Effector CD4-positive, alpha-beta T cell (primary cell): ENCODE data around the gene HHAT.
A peak's percentile ranks its signal among the peaks of the same experiment; 100 is the strongest.

Experiments
- DNase-seq: peaks from one replicate; pipeline ENCODE4 v3.0.0-alpha.2; 2020
- total RNA-seq: gene quantifications from one replicate; lab custom pipeline; 2026; lab: John Stamatoyannopoulos, UW

Gene HHAT
- 3.9 reads per million, percentile 15 among the genes with 10 or more reads in this experiment for total RNA-seq

DNA sequence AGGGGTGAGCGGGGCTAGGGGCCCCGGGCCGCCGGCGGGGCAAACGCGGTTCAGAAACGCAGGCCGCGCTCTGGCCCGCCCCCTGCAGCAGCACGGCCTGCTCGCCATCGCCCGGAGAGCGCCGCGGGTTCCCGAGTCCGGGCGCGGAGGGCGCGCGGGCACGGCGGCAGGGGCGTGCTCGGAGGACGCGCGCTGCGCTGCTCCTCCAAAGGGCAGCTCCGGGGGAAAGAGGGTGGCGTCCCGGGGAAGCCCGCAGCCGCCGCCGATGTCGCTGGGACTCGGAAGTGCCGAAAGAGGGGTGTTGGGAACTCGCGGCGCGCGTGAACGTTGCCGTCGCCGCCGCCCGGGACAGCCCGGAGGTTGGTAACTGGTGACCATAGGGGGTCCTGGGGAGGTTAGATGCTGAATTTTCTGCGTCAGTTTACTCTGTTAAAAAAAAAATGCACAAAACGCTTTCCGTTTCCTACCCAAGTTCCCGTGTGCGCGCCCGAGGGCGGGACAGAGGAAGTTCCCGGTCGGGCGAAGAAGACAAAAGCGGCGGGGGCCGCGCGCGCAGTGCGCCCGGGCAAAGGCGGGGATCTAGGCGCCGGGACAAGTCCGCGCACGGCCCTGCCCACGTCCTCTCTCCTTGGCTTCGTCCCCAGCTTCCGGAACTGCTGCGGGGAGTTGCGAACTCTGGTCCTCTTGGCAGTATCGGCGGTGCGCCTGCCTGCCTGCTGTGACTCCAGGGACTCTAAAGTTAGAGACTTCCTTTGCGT, at the start of gene HHAT:
Gene HHAT (plus strand): TSS at position 157 of the 758 bp plus-strand sequence. CDS start 20,074 bp downstream, outside the sequence.
- DNase-seq = peak; percentile 32

DNA sequence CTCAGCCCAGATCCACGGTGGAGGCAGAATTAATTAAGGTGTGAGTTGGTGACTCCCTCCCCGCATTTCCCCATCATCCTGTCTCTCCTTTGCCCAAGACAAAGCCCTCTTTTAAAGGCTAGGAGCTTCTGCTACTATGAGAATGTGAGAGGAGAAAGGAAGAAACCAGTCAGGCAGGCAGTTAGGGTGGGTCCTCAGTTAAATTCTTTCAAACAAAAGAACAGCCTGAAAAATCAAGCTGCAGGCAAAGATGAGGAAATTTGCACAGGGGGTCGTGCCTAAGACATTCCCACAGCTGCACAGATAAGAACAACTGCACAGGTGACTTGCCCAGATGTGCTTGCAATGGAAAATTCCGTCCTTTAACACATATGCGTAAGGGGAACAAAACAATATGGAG, 48.5 kb upstream of the HHAT start:
- no peak for DNase-seq

DNA sequence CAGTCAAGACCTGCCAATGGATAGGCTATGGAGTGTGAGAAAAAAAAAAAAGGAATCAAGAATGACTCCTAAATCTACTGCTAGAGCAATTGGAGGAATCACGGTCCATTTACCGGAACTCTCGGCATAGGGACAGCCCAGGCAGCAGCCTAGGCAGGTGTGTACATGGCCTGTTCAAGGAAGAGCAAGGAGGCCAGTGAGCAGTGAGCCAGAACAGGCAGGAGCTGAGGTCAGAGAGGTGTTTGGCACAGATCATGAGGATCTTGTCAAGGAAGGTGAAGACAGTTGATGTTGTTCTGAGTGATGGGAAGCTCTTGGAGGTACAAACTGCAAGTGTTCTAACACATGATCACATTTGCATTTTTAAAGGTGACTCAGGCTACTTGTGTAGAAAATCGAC, 40.6 kb upstream of the HHAT start:
- DNase-seq = no peak

DNA sequence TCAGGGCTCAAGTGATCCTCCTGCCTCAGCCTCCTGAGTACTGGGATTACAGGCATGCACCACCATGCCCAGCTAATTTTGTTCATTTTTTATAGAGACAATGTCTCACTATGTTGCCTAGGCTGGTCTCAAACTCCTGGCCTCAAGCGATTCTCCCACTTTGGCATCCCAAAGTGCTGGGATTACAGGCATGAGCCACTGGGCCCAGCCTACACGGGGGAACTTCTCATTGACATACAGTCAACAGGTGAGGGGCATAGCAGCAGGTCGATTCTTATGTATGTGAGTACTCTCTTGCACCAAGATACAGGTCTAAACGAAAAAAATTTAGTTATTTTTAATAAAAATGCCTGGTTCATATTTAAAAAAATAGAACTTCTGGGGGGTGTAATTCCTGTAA, 39.5 kb upstream of the HHAT start:
- no peak for DNase-seq

DNA sequence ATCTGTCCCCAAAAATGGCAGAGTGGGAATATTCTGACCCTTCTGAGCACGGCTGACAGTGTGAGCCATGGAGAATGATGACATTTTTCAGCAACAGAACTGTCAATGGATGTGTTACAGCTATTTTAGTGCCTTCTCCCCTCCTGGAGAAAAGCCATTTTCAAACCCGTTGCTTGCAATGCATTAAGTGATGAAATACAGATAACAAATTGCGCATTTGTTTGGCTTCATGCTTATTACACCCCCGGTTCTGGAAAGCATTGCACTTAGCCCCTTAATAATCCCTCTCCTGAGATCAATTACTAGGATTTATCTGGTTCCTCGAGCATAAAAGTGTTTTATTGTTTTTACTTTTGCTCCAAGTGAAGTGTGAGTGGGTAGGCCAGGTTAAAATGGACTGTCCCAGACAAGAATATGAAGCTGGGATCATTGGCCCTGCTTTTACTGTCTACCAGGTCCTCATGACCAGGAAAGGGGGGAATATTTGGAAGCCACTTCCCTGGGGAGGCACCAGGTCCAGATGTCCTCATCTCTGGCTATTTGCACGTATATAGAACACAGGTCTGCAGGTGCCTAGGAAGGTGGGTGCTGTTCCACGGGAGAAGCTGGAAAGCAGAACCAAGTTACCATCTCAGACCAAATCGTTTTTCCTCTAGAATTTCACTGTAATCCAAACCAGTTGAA, 37.5 kb upstream of the HHAT start:
- no peak for DNase-seq

DNA sequence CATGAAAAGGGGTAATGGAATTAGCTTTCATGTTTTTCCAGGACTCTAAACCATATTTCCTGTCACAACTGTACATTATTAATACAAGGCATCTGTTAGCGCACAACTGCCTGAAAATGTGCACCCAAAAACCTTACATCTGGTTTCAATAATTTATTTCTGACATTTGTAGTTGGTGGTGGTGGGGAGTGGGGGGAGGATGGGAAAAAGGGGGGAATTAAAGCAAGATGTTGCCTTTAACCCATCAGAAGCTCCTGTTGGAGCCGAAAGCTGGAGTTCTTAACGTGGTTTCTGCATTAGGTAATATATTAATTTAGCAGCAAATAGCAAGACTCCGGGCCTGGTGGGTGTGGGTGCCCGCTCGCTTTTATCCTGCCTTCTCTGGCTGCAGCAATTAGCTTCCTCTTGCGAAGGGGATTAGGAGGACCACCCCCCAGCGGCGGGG, 36.9 kb upstream of the HHAT start:
- DNase-seq = no peak

DNA sequence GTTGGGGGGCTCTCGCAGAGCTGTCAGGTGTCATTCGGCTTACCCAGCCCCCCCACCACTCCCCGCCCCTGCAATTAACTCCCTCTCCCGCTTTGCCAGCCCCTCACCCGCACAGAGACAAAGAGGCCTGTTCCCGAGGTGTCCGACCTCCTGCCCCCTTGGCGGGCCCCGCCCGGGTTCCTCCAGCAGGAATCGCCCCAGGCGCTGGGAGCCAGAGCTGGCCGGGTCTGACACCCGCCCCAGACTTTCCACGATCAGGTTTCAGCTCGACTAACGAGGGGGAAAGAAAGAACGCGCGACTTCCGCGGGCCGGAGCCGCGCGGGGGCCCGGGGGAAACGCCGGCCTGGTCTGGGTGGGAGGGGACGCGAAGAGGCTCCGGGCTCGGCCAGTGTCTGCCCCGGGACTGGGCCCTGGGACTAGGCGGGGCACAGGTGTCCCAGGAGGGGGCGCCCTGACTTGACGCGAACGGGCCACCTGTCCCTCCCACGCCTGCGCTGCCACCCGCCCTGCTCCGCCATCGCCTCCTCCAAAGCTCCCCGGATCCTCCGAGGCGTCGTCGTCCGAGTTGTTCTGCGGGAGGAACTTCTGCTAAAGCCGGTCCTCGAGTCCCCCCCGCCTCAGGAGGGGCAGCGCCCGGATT, 36.4 kb upstream of the HHAT start:
- no peak for DNase-seq

DNA sequence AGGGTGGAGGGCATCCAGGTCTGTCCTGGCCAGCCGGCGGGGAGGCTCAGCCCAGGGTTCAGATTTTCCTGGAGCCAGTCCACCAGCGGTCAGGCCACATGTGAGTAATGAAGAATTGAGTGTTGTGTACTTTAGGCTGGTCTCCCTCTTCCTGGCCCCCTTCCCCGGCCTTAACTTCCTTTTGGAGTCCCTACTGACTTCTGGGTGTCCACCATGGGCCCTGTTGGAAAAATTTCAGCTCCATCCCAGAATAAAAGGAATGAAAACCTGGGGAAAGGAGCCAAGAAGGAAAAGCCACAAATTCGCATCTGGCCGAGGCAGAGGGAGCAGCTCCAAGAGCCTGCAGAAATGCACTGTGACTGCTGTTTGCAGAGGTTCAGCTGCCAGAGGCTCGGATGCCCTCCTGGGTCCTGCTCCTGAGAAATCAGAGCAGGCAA, 35.5 kb upstream of the HHAT start:
- no peak for DNase-seq

DNA sequence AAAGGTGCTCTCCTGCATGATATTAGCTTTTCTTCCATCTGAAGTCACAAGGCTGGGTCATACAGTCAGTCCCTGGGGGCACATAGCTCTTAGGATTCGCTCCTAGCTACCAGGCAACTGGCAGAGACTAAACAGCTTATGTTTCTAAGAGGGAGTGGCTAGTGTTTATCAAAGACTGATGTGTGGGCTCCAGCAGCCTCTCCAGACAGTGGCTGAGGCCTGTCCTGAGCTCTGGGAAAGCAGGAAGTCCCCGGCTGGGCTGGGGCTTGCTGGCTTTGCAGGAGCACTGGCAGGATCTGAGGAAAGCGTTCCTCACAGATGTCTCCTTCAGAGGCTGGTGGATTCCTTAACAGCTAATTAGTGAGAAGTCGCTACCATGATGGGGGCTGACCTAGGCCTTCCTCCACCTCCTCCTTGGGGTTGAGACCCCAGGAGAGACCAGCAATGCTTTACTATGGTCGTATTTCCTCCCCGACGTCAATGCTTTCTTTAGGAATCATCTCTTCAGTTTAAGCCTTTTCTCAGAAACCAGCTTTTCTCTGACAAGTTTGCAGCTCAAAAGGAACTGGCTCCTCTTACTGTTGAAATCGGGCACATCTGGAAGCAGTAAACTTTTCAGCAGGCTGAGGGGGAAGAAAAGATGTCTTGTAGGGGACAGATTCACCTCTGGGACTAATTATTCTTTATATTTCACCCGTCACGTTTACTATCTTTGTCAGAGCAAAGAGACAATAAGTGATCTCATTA, 33.5 kb upstream of the HHAT start:
- DNase-seq = no peak

DNA sequence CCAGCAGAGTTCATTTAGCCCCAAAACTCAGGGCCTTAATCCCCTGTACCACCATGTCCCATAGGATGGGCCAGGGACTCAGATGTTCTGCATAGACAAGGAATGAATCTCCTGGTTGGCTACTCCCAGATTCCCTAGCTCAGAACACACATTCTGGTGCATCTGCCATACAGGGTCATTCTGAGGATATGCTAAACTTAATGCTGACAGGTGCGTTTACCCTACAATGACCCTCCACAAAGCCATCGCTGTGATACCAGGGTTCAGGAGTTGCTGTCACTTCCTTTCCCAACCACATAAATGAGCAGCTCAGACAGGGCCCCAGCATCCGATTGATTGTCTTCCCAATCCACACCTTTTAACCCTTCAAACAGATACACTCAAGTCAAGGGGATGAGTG, 32.0 kb upstream of the HHAT start:
- no peak for DNase-seq

DNA sequence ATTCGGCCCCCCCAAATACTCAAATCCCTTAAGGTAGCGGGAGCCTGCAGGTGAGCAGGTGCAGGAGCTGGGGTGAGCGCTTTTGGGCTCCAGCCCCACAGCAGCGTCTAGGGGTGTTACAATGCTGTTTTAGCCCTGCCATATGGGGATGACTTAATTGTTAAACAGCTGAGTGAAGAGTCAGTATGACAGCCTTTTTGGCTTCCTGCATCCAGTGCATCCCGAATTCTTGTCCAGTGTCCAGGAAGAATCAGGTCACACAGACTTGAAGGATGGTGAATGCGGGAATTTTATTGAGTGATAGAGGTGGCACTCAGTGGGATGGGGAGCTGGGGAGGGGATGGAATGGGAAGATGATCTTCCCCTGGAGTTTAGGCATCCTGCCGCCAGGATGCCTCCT, 30.4 kb upstream of the HHAT start:
- DNase-seq = no peak

DNA sequence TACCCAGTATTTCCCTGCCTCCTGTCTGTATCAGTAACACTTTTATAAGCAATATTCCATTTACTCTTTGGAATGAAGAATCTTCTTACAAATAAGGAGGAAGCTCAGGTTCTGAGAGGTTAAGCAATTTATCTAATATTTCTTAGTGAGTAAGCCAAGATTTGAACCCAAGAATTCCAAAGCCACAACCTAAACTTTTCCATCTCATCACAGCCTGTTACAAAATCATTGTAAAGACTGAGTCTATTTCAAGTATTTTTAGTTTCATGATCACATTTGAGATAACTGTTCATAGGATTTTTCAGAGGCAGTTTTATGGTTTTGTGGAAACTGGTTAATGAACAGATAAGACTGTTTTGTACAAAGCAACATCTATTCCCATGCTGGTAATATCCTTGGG, 29.8 kb upstream of the HHAT start:
- DNase-seq = no peak

DNA sequence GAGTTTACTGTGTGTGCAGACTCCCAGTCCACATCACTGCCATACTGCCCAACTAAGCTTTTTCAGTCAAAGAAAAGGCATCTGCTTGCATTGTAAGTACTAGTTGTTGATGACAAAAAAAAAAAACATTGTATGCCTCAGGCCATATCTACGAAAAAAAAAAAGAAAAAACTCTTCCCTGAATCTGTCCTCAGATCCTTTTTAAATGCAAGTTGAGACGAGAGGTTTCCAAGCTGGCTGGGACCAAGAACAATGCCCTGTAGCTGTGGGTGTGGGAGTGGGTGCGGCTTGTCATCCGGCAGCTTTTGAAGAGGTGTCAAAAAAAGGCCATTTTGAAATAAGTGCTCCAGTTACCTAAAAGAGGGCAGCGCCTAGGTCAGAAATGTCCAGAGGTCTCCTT, 29.2 kb upstream of the HHAT start:
- no peak for DNase-seq

DNA sequence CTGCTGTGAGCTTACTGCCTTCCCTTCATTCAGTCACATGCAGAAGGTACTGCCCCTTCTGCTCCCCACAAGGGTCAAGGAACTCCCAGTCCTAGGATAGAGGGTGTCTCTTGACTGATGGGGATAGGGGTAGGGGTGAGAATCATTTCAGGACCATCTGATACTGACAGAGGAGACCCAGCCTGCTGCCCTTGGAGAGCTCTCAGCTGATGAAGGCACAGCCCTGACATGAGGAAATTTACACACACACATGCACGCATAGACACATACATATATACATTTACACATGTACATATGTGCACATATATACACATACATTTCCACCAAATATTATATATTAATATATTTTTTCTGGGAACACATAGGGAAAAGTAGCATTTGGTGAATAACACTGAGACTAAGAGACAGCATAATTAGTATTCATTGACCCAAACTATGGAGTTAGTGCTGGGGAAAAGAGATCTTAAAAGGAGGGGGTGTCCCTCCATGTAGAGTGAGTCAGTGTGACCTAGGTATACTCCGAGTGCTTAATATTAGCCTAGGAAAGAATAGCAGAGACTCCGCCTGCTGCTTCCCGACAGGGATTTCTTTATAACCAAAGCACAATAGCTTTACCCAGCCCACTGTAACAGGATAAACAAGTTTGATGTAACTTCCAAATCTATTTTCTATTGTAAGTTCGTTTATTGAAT, 27.6 kb upstream of the HHAT start:
- no peak for DNase-seq

DNA sequence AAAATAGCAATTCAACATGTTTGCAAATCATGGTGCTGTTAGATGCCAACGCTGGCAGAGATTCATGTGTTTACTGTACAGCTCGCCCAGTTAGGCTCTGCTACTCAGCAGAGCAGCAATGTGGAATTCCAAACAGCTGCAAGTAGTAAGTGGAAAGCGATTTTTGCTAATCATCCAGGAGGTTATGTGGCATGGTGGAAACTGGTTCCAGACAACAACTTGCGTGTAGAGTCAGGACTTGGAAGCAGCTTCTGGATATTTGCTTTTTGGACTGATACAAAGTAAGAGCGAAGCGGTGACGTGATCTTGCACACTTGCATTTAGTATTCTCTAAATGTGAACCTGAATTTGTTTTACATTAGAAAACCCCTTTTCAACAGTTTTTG, 27.1 kb upstream of the HHAT start:
- DNase-seq = no peak

DNA sequence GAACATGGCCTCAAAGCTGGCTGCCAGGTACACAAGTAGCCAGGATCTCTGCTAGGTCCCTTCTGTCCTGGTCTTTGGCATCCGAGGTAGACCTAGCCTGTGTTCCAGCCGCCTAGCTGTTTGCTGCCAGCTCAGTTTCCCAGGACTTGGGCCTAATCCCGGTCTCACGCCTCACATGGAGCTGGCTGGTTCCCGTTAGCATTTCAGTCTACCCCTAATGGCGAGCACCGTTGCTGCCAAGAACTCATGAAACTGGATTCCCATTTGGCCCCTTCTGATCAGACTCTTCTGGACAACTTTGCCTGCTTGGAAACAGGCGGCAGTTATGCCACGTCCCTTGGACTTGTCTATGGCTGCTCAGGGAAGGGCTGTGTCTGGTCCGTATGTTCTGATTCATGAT, 26.2 kb upstream of the HHAT start:
- no peak for DNase-seq

DNA sequence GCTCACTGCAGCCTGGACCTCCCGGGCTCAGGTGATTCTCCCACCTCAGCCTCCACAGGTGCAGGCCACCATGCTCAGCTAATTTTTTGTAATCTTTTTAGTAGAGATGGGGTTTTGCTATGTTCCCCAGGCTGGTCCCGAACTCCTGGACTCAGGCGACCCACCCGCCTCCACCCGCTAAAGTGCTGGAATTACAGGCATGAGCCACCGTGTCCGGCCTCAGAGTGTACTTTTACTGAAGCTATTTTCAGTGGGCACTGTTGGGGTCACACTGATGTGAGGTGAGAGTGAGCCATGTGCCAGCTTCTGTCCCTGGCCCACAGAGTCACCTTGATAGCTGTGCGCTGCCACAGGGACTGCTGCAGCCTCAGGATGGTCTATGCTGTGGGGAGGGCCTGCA, 25.3 kb upstream of the HHAT start:
- no peak for DNase-seq

DNA sequence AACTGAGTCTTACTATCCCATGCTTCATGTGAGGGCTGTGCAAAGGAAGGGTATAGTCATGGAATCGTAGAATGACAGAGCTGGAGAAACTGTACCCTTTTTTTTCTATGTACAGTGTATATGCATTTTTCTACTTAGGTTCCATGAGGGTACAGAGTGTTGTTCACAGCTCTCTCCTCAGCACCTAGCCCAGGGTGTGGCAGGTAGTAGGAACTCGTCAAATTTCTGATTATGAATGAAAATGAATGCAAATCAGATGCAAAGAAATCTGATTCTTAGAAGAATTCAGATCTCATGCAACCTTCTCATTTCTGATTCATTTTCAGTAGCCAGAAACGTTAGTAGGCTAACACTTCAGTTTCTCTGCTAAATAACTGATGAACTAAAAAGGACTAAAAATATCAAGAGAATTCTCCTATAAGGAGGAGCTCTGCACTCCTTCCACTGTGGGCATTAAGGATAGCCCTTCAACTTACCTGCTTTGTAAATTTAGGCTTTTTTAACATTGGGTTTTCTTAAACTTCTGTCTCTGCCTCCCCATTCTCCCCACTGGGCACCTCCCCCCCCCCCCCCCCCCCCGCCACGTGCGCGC, 18.0 kb upstream of the HHAT start:
- DNase-seq = no peak

DNA sequence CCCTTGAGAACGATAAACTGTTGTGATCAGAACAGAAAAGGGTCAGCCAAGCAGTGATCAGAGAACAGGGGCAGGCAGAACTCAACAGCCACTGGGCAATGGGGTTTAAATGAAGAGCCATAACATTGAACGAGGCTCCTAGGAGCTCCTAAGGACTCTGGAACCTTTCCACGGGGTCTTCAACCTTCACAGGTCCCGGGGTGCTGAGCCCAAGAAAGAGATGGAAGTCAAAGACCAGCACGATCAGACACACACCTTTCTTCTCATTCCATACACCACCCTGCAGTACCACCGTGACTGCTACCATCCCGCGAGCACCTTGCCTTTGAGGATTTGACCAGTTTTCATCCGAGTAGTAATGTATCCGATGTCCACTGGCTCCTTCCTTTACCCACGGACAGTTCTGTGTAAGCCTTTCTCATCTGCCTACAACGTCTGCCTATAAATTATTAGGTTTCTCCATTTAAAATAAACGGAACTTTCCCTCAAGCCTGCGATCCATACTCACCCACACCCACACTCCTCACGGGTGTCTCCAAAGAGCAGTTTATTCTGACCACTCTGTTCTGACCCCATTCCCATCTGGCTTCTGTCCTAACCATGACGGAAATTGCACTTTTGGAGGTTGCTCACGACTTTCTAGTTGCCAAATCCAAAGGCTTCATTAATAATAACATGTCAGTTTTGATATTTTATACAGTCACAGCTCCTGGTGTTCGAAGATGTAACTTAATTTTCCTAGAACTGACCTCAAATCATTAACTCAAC, 16.8 kb upstream of the HHAT start:
- DNase-seq = no peak

DNA sequence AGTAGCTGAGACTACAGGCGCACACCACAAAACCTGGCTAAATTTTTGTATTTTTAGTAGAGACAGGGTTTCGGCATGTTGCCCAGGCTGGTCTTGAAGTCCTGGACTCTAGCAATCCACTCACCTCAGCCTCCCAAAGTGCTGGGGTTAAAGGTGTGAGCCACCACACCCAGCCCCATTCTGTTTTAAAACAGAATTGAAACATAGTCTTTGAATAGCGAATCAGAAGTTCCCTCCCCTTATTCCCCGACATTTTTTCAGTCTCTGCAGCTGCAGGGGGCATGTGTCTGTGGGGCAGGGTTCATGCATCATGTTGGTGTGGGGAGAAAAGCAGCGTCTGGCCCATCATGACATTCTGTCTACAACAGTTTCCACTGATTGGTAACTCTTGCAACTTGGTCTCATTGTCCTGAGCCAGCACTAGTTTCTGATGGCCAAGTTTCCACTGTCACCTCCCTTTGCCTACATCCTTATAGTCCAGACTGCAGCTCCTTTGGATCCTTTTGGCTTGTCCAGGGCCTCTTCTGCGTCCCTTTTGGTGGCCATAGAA, 15.6 kb upstream of the HHAT start:
- DNase-seq = no peak

DNA sequence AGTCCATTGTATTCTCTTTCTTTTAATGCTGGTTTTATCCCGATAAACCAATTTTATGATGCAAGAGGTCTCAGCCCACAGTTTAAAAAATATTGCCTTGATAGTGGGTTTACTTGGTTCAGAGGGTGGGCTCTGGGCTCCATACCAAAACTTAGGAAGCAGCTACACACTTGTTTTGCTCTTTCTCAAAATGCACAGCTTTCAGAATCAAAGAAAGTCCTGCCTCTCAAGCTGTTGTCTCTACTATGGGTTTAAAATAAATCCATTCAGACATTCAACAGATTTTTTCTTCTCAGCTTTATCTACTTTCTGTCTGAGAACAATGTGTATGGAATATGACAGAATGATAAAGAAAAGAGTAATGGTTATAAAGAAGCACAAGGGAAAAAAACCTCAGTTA, 14.8 kb upstream of the HHAT start:
- no peak for DNase-seq
